C4-2B (cell line): Measurements from ENCODE around the gene MEAF6.

Experiments used
- ZFX ChIP-seq: fragments of 450-650 bp; IDR thresholded peaks from 2 replicates; pipeline ENCODE4 v1.6.1; 2017
- TF ChIP-seq, protein P1 (sequence below): fragments of 450-650 bp; conservative IDR thresholded peaks from 2 replicates; pipeline ENCODE4 v1.5.1; 2017; ENCODE audit warnings: mild to moderate bottlenecking

DNA sequence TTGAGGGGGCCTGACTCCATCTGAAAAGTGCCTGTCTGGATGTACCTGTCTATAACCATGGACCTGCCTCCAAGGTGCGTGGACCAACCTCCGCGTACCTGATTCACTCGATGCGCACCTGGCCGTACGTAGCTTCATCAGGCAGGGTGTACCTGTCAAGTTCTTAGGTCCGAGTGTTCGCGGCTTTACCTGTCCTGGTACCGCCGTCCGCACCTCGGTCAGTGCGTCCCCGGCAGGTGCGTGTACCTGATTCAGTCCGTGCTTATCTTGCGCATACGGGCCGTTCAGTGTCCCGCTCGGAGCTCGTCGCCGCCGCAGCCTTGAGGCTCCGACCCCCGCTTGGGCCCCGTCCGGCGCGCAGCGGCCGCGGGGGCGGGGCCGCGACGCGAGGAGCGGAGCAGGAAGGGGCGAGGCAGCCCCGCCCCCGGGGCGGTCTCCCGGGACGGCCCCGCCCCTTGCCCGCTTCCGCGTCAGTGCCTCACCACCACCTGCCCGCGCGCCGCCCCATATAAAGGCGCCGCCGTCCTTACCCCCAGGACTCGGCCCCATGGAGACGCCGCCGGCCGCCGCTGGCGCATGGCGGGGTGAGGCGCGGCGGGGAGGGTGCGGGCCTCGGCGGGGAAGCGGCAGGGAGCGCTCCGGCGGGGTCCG lies 40.4 kb downstream of the MEAF6 start, which contains the start of gene ZC3H12A:
- TF ChIP-seq, protein P1, sequence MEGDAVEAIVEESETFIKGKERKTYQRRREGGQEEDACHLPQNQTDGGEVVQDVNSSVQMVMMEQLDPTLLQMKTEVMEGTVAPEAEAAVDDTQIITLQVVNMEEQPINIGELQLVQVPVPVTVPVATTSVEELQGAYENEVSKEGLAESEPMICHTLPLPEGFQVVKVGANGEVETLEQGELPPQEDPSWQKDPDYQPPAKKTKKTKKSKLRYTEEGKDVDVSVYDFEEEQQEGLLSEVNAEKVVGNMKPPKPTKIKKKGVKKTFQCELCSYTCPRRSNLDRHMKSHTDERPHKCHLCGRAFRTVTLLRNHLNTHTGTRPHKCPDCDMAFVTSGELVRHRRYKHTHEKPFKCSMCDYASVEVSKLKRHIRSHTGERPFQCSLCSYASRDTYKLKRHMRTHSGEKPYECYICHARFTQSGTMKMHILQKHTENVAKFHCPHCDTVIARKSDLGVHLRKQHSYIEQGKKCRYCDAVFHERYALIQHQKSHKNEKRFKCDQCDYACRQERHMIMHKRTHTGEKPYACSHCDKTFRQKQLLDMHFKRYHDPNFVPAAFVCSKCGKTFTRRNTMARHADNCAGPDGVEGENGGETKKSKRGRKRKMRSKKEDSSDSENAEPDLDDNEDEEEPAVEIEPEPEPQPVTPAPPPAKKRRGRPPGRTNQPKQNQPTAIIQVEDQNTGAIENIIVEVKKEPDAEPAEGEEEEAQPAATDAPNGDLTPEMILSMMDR: no peak
- TF ChIP-seq ZFX: no peak
